Vagina (tissue), 2 donors: ENCODE data around the gene PRKAG2.

Experiments used
- POLR2A ChIP-seq, 2 donors: fragments of 450-650 bp; IDR thresholded peaks; one replicate each; pipeline ENCODE4 v1.6.1; 2017; ENCODE audit warnings: antibody characterized with exemption in 2 of 2, mild to moderate bottlenecking in 2 of 2, moderate library complexity in 2 of 2
- TF ChIP-seq, protein P1 (sequence below), 3 experiments: fragments of 450-650 bp in 2 of 3; fragments of 200-600 bp in 1 of 3; sonication (generic) in 1 of 3; IDR thresholded peaks; one replicate each; pipeline ENCODE4 v1.5.1; 2017 to 2019; ENCODE audit warnings: antibody characterized with exemption in 3 of 3, mild to moderate bottlenecking in 2 of 3, moderate library complexity in 2 of 3

DNA sequence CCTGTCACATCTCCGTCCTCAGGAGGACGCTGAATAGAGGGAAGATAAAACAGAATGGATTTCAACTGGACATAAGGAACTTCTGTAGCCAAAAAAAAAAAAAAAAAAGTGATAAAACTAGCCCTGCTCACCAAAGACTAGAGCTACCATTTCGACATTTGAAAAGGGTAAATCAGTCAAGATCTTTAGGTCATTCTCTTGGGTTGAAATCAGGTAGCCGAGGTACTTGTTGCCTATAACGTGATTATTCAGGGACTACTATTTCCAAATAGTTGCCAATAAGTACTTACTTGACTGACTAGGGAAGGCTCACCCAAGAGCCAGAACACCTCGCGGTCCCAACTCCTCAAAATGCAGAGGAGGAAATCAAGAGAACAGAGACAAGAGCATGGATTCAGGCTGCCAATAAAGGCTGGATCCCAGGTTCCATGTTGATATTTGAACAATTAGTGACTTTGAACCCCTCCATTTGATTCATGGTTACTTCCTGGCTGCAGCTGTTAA lies 359.3 kb downstream of the PRKAG2 start:
- no peak for TF ChIP-seq POLR2A (IDR thresholded peaks at IDR 0.05)
- TF ChIP-seq, protein P1, sequence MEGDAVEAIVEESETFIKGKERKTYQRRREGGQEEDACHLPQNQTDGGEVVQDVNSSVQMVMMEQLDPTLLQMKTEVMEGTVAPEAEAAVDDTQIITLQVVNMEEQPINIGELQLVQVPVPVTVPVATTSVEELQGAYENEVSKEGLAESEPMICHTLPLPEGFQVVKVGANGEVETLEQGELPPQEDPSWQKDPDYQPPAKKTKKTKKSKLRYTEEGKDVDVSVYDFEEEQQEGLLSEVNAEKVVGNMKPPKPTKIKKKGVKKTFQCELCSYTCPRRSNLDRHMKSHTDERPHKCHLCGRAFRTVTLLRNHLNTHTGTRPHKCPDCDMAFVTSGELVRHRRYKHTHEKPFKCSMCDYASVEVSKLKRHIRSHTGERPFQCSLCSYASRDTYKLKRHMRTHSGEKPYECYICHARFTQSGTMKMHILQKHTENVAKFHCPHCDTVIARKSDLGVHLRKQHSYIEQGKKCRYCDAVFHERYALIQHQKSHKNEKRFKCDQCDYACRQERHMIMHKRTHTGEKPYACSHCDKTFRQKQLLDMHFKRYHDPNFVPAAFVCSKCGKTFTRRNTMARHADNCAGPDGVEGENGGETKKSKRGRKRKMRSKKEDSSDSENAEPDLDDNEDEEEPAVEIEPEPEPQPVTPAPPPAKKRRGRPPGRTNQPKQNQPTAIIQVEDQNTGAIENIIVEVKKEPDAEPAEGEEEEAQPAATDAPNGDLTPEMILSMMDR (IDR thresholded peaks at IDR 0.05): no peak
